ENCODE data around the gene PRR22.
"Not testable (repeated sequence)": the region's sequence is repeated elsewhere in the genome, so short reads cannot be mapped to it uniquely, and the experiment has no call there.

Gene PRR22

GRCh38 chr19:5789886-5790558 lies 5.5 kb upstream of the PRR22 start:
- no peak for DNase-seq

GRCh38 chr19:5789351-5789761 lies 4.8 kb upstream of the PRR22 start:
- no peak for DNase-seq

- no peak for DNase-seq
These were observed 3.9 kb upstream of the PRR22 start for GRCh38 chr19:5788422-5788821.

GRCh38 chr19:5787409-5788182 lies 3.0 kb upstream of the PRR22 start:
- DNase-seq = no peak

- DNase-seq = no peak
These were observed 2.3 kb upstream of the PRR22 start for GRCh38 chr19:5786593-5787408.

GRCh38 chr19:5785423-5785822 lies 877 bp upstream of the PRR22 start:
- DNase-seq = no peak

GRCh38 chr19:5782945-5783919 lies 1.3 kb downstream of the PRR22 start:
- DNase-seq = no peak

- no peak for DNase-seq
These were observed 2.2 kb downstream of the PRR22 start for GRCh38 chr19:5782322-5782721.

- not testable (repeated sequence) for DNase-seq
These were observed 3.6 kb downstream of the PRR22 start for GRCh38 chr19:5780916-5781315.

GRCh38 chr19:5778402-5778801 lies 6.1 kb downstream of the PRR22 start:
- DNase-seq = no peak

- no peak for DNase-seq
These were observed 8.8 kb downstream of the PRR22 start for GRCh38 chr19:5775668-5776309.

- DNase-seq = no peak
These were observed 9.6 kb downstream of the PRR22 start for GRCh38 chr19:5774921-5775320.

GRCh38 chr19:5773276-5773675 lies 11.3 kb downstream of the PRR22 start:
- DNase-seq = no peak

GRCh38 chr19:5772416-5772815 lies 12.1 kb downstream of the PRR22 start:
- no peak for DNase-seq

- DNase-seq = no peak
These were observed 16.6 kb downstream of the PRR22 start for GRCh38 chr19:5767949-5768348.

- no peak for DNase-seq
These were observed 19.3 kb downstream of the PRR22 start for GRCh38 chr19:5765220-5765619.

GRCh38 chr19:5762608-5763217 lies 21.8 kb downstream of the PRR22 start:
- no peak for DNase-seq

GRCh38 chr19:5753743-5754142 lies 30.8 kb downstream of the PRR22 start:
- no peak for DNase-seq

- DNase-seq = no peak
These were observed 32.8 kb downstream of the PRR22 start for GRCh38 chr19:5751709-5752108.

- DNase-seq = no peak
These were observed 35.0 kb downstream of the PRR22 start for GRCh38 chr19:5749505-5749904.

- not testable (repeated sequence) for DNase-seq
These were observed 35.6 kb downstream of the PRR22 start for GRCh38 chr19:5748920-5749319.

Measured in CD4-positive, alpha-beta T cell treated with Interleukin-6 for 4 hours (primary cell).